ENCODE measurements around the gene IGDCC3.

IGDCC3 gene

GRCh38 chr15:65327651-65328393 lies 50.0 kb downstream of the IGDCC3 start:
- DNase-seq (ENCODE audit: low read depth) = no peak

DNA sequence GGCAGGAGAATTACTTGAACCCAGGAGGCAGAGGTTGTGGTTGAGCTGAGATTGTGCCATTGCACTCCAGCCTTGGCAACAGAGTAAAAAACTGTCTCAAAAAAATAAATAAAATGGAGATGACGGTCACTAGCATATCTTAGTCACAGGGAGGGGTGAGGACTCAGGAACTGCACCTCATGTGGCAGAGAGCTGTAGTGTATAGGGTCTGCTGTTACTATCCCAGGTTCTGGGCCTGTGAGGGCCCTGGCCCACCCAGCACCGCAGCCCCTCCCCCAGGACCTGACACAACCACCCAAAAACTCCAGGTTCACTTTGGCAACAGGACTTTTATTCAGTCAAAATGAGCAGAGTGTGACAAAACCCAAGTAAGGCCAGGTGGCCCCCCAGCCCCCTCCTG lies 51.0 kb downstream of the IGDCC3 start:
- DNase-seq (ENCODE audit: low read depth) = no peak

- DNase-seq (ENCODE audit: low read depth) = no peak
Measured at GRCh38 chr15:65326117-65326526, 51.7 kb downstream of the IGDCC3 start.

DNA sequence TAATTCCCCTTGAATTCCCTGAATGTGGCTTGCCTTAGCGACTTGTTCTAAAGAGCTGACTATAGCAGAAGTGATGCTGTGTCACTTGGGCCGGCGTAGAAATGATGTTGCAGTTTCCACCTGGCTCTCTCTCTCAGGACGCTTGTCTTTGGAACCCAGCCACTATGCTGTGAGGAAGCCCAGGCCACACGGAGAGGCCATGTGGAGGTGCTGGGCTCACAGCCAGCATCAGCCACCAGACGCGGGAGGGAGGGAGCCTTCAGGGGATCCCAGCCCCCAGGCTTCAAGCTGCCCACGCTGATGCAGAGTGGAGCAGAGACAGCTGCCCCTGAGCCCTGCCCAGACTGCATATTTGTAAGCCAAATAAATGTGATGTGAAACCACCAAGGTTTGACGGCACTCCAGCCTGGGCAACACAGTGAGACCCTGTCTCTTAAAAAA lies 54.7 kb downstream of the IGDCC3 start:
- no peak for DNase-seq (ENCODE audit: low read depth)

DNA sequence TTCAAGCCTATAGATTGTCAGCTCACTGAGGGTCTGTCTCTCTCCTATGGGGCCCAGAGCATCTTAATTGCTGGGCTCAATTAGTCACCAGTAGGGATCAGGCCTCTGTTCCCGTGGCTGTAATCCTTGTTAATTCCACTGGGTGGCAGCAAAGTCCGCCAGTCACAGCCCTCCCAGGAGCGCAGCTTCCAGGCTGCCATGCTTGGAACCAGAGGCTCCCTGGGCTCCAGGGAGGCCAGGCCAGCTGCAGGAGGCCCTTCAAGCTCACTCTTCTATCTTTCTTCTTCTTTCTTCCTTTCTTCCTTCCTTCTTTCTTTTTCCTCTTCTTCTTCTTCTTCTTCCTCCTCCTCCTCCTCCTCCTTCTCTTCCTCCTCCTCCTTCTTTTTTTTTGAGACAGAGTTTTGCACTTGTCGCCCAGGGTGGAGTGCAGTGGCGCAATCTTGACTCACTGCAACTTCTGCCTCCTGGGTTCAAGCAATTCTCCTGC lies 58.9 kb downstream of the IGDCC3 start:
- DNase-seq (ENCODE audit: low read depth) = peak; percentile 37

- no peak for DNase-seq (ENCODE audit: low read depth)
Measured at GRCh38 chr15:65312400-65312916, 65.3 kb downstream of the IGDCC3 start.

DNA sequence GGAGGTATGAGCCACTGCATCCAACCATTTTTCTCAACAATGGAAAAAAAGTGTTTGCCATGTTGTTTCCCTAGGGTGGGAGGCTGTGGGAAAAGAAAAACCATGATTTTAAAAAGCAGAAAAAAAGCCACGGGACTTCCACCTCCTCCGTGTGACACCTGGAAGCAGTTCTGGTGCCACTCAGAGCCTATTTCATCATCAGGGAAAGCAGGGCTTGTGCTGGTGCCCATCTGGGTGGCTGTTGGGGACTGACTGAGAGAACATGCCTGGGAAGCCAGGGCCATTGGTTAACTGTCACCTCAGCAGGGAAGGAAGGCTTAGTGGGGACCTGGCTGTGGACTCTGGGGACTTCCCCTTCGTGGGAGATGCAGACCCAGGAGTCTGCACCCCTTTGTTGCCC lies 66.0 kb downstream of the IGDCC3 start:
- no peak for DNase-seq (ENCODE audit: low read depth)

DNA sequence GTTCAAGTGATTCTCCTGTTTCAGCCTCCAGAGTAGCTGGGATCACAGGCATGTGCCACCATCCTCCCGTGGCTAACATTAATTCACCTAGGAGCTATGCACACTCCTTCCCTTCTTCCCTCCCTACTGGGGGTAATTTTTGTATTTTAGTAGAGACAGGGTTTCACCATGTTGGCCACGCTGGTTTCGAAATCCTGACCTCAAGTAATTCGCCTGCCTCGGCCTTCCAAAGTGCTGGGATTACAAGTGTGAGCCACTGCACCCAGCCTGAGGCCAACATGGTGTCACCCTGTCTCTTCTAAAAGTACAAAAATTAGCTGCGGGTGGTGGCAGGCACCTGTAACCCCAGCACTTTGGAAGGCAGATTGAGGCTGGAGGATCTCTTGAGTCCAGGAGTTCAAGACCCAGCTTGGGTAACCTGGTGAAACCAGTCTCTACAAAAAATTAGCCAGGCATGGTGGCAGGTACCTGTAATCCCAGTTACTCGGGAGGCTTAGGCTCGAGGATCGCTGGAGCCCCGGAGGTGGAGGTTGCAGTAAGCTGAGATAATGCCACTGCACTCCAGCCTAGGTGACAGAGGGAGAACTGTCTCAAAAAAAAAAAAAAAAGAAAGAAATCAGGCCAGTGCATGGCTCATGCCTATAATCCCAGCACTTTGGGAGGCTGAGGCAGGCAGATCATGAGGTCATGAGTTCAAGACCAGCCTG lies 67.2 kb downstream of the IGDCC3 start:
- DNase-seq (ENCODE audit: low read depth) = no peak

GRCh38 chr15:65309882-65310418 lies 67.9 kb downstream of the IGDCC3 start:
- no peak for DNase-seq (ENCODE audit: low read depth)

DNA sequence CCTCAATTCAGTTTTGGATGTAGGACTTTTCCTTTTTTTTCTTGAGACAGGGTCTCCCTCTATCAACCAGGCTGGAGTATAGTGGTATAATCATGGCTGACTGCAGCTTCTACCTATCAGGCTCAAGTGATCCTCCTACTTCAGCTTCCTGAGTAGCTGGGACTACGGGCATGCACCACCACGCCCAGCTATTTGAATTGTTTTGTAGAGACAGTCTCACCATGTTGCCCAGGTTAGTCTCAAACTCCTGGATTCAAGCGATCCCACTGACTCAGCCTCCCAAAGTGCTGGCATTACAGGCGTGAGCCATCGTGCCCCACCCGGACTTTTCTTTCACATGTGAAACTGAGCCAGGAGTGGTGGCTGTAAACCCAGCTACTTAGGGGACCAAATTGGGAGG lies 69.8 kb downstream of the IGDCC3 start:
- DNase-seq (ENCODE audit: low read depth) = no peak

GRCh38 chr15:65306551-65306950 lies 71.3 kb downstream of the IGDCC3 start:
- DNase-seq (ENCODE audit: low read depth) = no peak

DNA sequence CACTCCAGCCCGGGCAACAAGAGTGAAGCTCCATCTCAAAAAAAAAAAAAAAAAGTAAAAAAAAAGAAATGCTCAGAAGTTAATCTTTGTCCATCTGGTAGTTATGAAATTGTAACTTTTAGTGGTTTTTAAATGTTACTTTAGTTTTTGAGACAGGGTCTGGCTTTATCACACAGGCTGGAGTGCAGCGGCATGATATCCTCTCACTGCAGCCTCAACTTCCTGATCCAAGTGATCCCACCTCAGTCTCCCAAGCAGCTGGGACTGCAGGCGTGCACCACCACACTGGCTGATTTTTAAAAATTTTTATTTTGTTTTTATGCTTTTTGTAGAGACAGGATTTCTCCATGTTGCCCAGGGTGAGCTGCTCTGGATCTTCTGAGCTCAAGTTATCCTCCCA lies 72.0 kb downstream of the IGDCC3 start:
- no peak for DNase-seq (ENCODE audit: low read depth)

DNA sequence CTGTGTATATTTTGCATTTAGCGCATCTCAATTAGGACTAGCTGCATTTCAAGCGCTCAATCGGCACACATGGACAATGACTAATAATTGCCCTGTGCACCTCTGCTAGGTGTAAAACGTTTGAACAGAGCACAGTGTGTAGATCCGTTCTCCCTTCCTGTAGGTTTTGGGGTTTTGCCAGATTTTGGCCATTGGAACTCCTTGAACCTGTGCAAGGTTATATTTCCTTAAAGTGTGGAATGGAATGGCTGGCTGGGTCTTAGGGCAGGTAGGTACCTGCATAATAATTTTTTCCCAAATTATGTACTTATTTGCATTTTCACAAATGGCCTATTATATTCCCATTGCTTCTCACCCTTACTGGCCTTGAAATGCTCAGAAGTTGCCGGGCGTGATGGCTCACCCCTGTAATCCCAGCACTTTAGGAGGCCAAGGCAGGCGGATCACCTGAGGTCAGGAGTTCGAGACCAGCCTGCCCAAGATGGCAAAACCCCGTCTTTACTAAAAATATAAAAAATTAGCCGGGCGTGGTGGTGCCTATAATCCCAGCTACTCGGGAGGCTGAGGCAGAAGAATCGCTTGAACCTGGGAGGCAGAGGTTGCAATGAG lies 72.5 kb downstream of the IGDCC3 start:
- DNase-seq (ENCODE audit: low read depth) = no peak

GRCh38 chr15:65304381-65305149 lies 73.2 kb downstream of the IGDCC3 start, which contains the start of gene RNU5B-1:
TSS of gene RNU5B-1 (plus strand) at chr15:65304677.
- peak; percentile 60 for DNase-seq (ENCODE audit: low read depth)

DNA sequence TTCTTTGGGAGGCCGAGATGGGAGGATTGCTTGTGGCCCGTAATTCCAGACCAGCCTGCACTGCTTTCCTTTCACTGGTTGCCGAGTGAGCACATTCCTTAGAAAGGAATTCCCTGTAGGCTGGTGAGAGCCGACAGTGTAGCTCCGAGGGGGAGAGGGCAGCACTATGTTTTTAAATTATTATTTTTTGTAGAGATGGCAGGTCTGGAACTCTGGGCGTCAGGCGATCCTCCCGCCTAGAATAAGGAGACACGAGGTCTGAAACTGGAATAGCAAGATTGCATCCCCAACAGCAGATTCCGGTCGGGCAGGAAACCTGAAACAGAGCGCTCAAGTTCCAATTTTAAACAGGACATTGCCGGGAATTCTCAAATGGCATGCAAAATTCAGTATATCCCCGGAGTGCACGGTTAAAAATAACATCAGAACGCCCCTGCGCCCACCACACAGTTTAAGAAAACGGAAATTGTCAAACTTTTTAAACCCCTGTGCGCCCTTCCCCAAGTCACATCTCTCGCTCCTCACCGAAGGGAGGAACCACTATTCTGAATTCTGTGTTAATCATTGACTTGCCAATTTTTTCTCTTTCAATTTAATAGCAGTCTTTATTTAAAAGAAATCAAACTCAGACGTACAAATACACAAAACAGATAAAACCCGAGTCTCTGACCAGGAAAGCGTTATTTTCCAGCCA lies 74.0 kb downstream of the IGDCC3 start:
- DNase-seq (ENCODE audit: low read depth) = no peak

- no peak for DNase-seq (ENCODE audit: low read depth)
Measured at GRCh38 chr15:65302061-65302460, 75.7 kb downstream of the IGDCC3 start.

GRCh38 chr15:65300924-65301441 lies 76.8 kb downstream of the IGDCC3 start:
- no peak for DNase-seq (ENCODE audit: low read depth)

DNA sequence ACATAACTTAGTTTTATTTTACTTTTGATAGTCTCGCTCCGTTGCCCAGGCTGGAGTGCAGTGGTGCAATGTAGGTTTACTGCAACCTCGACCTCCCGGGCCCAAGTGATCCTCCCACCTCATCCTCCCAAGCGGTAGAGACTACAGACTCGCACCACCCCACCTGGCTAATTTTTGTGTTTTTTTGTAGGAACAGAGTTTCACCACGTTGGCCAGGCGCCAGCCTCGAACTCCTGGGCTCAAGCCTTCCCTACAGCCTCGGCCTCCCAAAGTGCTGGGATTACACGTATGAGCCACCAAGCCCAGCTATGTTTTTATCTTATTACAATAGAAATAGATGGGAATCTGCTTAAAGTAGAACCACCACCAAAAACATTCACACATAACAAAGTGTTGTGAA lies 79.1 kb downstream of the IGDCC3 start:
- no peak for DNase-seq (ENCODE audit: low read depth)

- no peak for DNase-seq (ENCODE audit: low read depth)
Measured at GRCh38 chr15:65292938-65293518, 84.8 kb downstream of the IGDCC3 start.

GRCh38 chr15:65290228-65290627 lies 87.6 kb downstream of the IGDCC3 start:
- no peak for DNase-seq (ENCODE audit: low read depth)

Data from T-helper 22 cell (primary cell).